SK-N-SH (cell line): Measurements from ENCODE around the gene CYBC1.

Experiments
- CTCF ChIP-seq: fragments of 200-600 bp; sonication (generic); IDR thresholded peaks from 2 replicates; pipeline ENCODE4 v1.6.1; 2017; ENCODE audit warnings: antibody characterized with exemption, mild to moderate bottlenecking, moderate library complexity
- EP300 ChIP-seq, 2 experiments: IDR thresholded peaks; 2 replicates each; pipeline versions ENCODE4 v1.4.0 to v1.6.1; 2012; ENCODE audit warnings: borderline replicate concordance in 1 of 2, low read depth in 1 of 2, low read length in 1 of 2
- EZH2phosphoT487 ChIP-seq: fragments of 200-600 bp; sonication (generic); IDR thresholded peaks from 2 replicates; pipeline ENCODE4 v1.6.1; 2017; ENCODE audit warnings: low read depth, mixed run types, mild to moderate bottlenecking, antibody characterized with exemption, moderate library complexity, borderline replicate concordance
- USF2 ChIP-seq: fragments of 150-350 bp; IDR thresholded peaks from 2 replicates; pipeline ENCODE4 v1.6.1; 2017; ENCODE audit warnings: antibody characterized with exemption, low read length, low read depth, borderline replicate concordance

DNA sequence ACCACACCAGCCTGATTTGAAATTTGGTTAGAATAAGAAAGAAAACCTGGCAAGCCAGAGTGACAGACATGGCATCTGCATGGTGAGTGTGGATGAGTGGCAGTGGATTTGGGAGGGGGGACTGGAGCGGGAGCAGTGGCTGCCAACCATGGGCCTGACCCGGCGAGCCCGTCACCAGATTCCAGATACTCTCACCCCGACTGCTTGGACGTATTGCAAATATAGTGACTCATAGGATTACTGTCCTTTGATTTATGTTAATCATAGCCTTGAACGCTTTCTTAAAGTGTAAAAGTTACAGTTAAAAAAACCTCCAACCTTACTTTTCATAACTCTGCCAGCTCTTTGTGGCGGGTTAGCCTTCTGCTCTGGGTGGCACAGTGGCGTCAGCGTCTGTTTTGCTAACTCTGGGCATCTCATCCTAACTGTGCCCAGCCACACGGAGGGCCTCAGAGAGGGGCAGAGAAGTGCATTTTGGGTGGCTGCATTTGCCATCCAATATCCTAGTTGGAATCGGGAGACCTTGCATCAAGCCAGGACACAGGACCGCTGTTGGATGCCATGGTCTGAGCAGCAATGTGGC lies 42.2 kb upstream of the CYBC1 start:
- TF ChIP-seq USF2 (no peak), CTCF (no peak), EP300 (IDR thresholded peaks at IDR 0.05; ENCODE audit: borderline replicate concordance in 1 of 2, low read depth in 1 of 2, low read length in 1 of 2) (no peak), EZH2phosphoT487 (no peak)
